Measurements from ENCODE around the gene DPP10.

GRCh38 chr2:115292742-115293141, 850.3 kb downstream of the DPP10 start:
- TF ChIP-seq CTCF (IDR thresholded peaks at IDR 0.05; ENCODE audit: insufficient read depth, low read depth, low read length): no peak
- TF ChIP-seq EZH2 (IDR thresholded peaks at IDR 0.05; ENCODE audit: insufficient read depth, low read length): no peak
